ENCODE data around the gene ITGAE.
"Not testable (repeated sequence)": the region's sequence is repeated elsewhere in the genome, so short reads cannot be mapped to it uniquely, and the experiment has no call there.

Gene ITGAE

DNA sequence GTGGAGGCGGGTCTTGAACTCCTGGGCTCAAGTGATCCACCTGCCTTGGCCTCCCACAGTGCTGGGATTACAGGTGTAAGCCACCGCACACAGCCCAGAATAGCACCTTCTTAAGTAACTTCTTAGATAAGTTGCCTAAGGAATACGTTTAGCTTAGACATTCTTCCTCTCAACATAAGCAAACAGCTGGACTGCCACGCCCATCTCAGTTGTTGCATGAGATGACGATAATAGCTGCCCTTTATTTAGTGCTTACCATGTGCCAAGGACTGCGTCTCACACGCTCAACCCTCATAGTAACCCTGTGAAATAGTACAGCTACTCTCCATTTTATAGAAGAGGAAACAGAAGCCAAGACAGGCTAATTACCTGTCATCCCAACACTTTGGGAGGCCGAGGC, 65.5 kb downstream of the ITGAE start:
- Histone ChIP-seq H3K36me3 (ENCODE audit: control insufficient read depth in 1 of 2, insufficient read depth in 2 of 2, low read length in 2 of 2) (no peaks in the 10 kb centered on the region), H3K9me3 (ENCODE audit: control insufficient read depth in 1 of 2, low read length in 2 of 2) (no peaks in the 10 kb centered on the region), H3K9ac (ENCODE audit: low read depth in 1 of 2, low read length in 2 of 2) (no peak overlapping the region), H3K27ac (ENCODE audit: low read depth, low read length) (no peak overlapping the region), H3K4me3 (ENCODE audit: low read depth in 1 of 2, low read length in 2 of 2) (no peak overlapping the region), H3K27me3 (ENCODE audit: control insufficient read depth in 1 of 2, insufficient read depth in 2 of 2, low read length in 2 of 2) (no peaks in the 10 kb centered on the region), H3K4me1 (ENCODE audit: control insufficient read depth in 1 of 2, insufficient read depth in 2 of 2, low read length in 2 of 2) (peaks cover 16 to 20% of the 10 kb centered on the region in 2 donors)

DNA sequence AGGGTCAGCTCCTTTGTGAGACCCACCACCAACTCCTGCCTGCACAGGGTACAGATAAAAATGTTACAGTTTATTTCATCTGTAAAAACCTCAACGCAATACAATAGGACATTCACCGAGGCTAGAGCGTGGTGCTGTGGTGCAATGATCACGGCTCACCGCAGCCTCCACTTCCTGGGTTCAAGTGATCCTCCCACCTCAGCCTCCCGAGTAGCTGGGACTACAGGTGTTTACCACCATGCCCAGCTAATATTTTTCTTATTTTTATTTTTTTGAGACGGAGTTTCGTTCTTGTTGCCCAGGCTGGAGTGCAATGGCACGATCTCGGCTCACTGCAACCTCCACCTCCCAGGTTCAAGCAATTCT, 66.1 kb downstream of the ITGAE start:
- not testable (repeated sequence) for H3K4me3 ChIP-seq (ENCODE audit: low read depth in 1 of 2, low read length in 2 of 2); H3K36me3 ChIP-seq (ENCODE audit: control insufficient read depth in 1 of 2, insufficient read depth in 2 of 2, low read length in 2 of 2); H3K9ac ChIP-seq (ENCODE audit: low read depth in 1 of 2, low read length in 2 of 2); H3K9me3 ChIP-seq (ENCODE audit: control insufficient read depth in 1 of 2, low read length in 2 of 2); H3K27me3 ChIP-seq (ENCODE audit: control insufficient read depth in 1 of 2, insufficient read depth in 2 of 2, low read length in 2 of 2); H3K27ac ChIP-seq (ENCODE audit: low read depth, low read length)
- peaks cover 16 to 19% of the 10 kb centered on the region in 2 donors for H3K4me1 ChIP-seq (ENCODE audit: control insufficient read depth in 1 of 2, insufficient read depth in 2 of 2, low read length in 2 of 2)

DNA sequence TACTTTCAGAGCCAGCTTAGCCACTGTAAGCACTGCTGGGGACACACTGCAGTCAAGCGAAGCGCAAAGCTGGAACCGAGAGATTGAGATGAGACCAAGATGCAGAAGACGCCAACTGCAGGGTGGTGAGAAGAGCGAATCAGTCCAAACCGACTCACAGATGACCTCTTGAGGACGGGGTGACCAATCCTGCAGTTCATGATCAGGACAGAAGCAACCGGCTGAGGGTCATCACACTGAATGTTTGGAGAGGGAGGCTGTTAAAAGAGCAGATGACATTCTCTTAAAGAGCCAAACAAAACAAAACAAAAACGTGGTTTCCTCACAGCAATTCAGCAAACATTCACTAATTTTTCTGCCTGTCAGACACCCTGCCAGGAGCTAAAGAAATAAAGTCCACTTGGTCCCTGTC, 68.8 kb downstream of the ITGAE start:
- no peak overlapping the region for H3K4me3 ChIP-seq (ENCODE audit: low read depth in 1 of 2, low read length in 2 of 2)
- H3K27ac ChIP-seq (ENCODE audit: low read depth, low read length), result no peak overlapping the region
- H3K4me1 ChIP-seq (ENCODE audit: control insufficient read depth in 1 of 2, insufficient read depth in 2 of 2, low read length in 2 of 2), result no peaks in the 10 kb centered on the region
- H3K36me3 ChIP-seq (ENCODE audit: control insufficient read depth in 1 of 2, insufficient read depth in 2 of 2, low read length in 2 of 2), result no peaks in the 10 kb centered on the region
- H3K9ac ChIP-seq (ENCODE audit: low read depth in 1 of 2, low read length in 2 of 2), result no peak overlapping the region
- no peaks in the 10 kb centered on the region for H3K9me3 ChIP-seq (ENCODE audit: control insufficient read depth in 1 of 2, low read length in 2 of 2)
- no peaks in the 10 kb centered on the region for H3K27me3 ChIP-seq (ENCODE audit: control insufficient read depth in 1 of 2, insufficient read depth in 2 of 2, low read length in 2 of 2)

DNA sequence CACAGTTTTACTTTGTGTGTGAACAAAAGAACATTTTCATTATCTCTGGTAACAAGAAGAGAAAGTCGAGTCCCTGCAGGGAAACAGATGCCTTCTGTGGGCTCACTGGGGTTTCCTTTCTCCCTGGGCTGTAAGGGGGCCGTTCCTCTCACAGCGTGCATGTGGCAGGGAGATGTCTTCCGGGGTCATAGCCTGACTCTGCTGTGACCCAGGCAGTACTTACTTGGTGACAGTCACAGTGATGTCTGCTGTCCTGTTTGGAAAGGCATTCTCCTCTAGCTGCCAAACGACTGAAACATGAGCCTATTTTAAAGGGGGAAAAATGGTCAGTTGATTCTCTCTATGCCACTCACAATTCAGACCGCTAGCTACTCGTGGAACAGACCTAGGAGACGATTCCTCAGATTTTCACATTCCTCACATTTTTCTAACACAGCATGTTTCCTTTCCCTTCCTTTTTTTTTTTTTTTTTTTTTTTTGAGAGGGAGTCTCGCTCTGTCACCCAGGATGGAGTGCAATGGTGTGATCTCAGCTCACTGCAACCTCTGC, 70.0 kb downstream of the ITGAE start:
- no peaks in the 10 kb centered on the region for H3K27me3 ChIP-seq (ENCODE audit: control insufficient read depth in 1 of 2, insufficient read depth in 2 of 2, low read length in 2 of 2)
- H3K4me3 ChIP-seq (ENCODE audit: low read depth in 1 of 2, low read length in 2 of 2), result no peak overlapping the region
- no peak overlapping the region for H3K9ac ChIP-seq (ENCODE audit: low read depth in 1 of 2, low read length in 2 of 2)
- H3K4me1 ChIP-seq (ENCODE audit: control insufficient read depth in 1 of 2, insufficient read depth in 2 of 2, low read length in 2 of 2), result no peaks in the 10 kb centered on the region
- no peaks in the 10 kb centered on the region for H3K36me3 ChIP-seq (ENCODE audit: control insufficient read depth in 1 of 2, insufficient read depth in 2 of 2, low read length in 2 of 2)
- no peak overlapping the region for H3K27ac ChIP-seq (ENCODE audit: low read depth, low read length)
- no peaks in the 10 kb centered on the region for H3K9me3 ChIP-seq (ENCODE audit: control insufficient read depth in 1 of 2, low read length in 2 of 2)

DNA sequence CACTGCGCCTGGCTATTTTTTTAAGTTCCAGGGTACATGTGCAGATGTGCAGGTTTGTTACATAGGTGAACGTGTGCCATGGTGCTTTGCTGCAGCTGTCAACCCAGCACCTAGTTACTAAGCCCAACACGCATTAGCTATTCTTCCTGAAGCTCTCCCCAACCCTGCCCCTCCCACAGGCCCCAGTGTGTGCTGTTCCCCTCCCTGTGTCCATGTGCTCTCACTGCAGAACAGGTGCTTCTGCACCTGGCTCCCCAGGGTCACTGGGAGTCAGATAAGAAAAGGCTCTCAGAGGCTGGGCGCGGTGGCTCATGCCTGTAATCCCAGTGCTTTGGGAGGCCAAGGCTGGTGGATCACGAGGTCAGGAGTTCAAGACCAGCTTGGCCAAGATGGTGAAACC, 71.1 kb downstream of the ITGAE start:
- H3K4me3 ChIP-seq (ENCODE audit: low read depth in 1 of 2, low read length in 2 of 2), result no peak overlapping the region
- H3K4me1 ChIP-seq (ENCODE audit: control insufficient read depth in 1 of 2, insufficient read depth in 2 of 2, low read length in 2 of 2), result peaks cover 3 to 4% of the 10 kb centered on the region in 2 donors
- no peaks in the 10 kb centered on the region for H3K36me3 ChIP-seq (ENCODE audit: control insufficient read depth in 1 of 2, insufficient read depth in 2 of 2, low read length in 2 of 2)
- H3K27ac ChIP-seq (ENCODE audit: low read depth, low read length), result no peak overlapping the region
- no peaks in the 10 kb centered on the region for H3K9me3 ChIP-seq (ENCODE audit: control insufficient read depth in 1 of 2, low read length in 2 of 2)
- no peaks in the 10 kb centered on the region for H3K27me3 ChIP-seq (ENCODE audit: control insufficient read depth in 1 of 2, insufficient read depth in 2 of 2, low read length in 2 of 2)
- no peak overlapping the region for H3K9ac ChIP-seq (ENCODE audit: low read depth in 1 of 2, low read length in 2 of 2)

DNA sequence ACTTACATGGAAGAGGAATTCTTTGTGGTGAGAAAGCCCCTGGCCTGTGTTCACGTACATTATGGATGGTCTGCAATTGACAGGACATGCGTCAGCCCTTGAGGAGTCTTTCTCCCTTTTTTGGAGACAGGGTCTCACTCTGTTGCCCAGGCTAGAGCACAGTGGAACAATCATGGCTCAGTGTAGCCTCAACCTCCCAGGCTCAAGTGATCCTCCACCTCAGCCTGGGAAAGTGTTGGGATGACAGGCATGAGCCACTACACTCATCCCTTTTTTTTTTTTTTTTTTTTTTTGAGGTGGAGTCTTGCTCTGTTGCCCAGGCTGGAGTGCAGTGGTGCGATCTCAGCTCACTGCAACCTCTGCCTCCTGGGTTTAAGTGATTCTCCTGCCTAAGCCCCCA, 72.9 kb downstream of the ITGAE start:
- not testable (repeated sequence) for H3K9me3 ChIP-seq (ENCODE audit: control insufficient read depth in 1 of 2, low read length in 2 of 2); H3K27ac ChIP-seq (ENCODE audit: low read depth, low read length); H3K4me3 ChIP-seq (ENCODE audit: low read depth in 1 of 2, low read length in 2 of 2); H3K36me3 ChIP-seq (ENCODE audit: control insufficient read depth in 1 of 2, insufficient read depth in 2 of 2, low read length in 2 of 2); H3K27me3 ChIP-seq (ENCODE audit: control insufficient read depth in 1 of 2, insufficient read depth in 2 of 2, low read length in 2 of 2); H3K9ac ChIP-seq (ENCODE audit: low read depth in 1 of 2, low read length in 2 of 2)
- peaks cover 12 to 16% of the 10 kb centered on the region in 2 donors for H3K4me1 ChIP-seq (ENCODE audit: control insufficient read depth in 1 of 2, insufficient read depth in 2 of 2, low read length in 2 of 2)

DNA sequence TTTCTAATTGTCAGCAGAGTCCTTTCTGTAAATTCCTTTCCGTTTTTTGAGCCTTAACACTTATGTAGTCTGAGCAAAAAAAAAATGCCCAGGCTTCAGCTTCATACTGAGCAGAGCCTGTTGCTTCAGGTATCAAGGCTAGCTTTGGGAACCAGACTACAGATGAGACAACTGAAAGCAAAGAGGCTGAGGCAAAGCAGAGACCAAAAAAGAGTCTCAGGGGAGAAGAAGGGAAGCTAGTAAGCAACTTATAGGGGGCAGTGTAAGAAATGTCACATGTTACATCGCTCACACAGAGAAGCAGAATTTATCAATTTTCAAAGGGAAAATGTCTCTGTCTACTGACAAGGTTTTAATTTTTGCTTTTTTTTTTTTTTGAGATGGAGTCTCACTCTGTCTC, 73.9 kb downstream of the ITGAE start:
- H3K4me3 ChIP-seq (ENCODE audit: low read depth in 1 of 2, low read length in 2 of 2), result no peak overlapping the region
- no peaks in the 10 kb centered on the region for H3K9me3 ChIP-seq (ENCODE audit: control insufficient read depth in 1 of 2, low read length in 2 of 2)
- no peak overlapping the region for H3K9ac ChIP-seq (ENCODE audit: low read depth in 1 of 2, low read length in 2 of 2)
- no peaks in the 10 kb centered on the region for H3K36me3 ChIP-seq (ENCODE audit: control insufficient read depth in 1 of 2, insufficient read depth in 2 of 2, low read length in 2 of 2)
- H3K27me3 ChIP-seq (ENCODE audit: control insufficient read depth in 1 of 2, insufficient read depth in 2 of 2, low read length in 2 of 2), result no peaks in the 10 kb centered on the region
- H3K27ac ChIP-seq (ENCODE audit: low read depth, low read length), result no peak overlapping the region
- H3K4me1 ChIP-seq (ENCODE audit: control insufficient read depth in 1 of 2, insufficient read depth in 2 of 2, low read length in 2 of 2), result peaks cover 19 to 24% of the 10 kb centered on the region in 2 donors

DNA sequence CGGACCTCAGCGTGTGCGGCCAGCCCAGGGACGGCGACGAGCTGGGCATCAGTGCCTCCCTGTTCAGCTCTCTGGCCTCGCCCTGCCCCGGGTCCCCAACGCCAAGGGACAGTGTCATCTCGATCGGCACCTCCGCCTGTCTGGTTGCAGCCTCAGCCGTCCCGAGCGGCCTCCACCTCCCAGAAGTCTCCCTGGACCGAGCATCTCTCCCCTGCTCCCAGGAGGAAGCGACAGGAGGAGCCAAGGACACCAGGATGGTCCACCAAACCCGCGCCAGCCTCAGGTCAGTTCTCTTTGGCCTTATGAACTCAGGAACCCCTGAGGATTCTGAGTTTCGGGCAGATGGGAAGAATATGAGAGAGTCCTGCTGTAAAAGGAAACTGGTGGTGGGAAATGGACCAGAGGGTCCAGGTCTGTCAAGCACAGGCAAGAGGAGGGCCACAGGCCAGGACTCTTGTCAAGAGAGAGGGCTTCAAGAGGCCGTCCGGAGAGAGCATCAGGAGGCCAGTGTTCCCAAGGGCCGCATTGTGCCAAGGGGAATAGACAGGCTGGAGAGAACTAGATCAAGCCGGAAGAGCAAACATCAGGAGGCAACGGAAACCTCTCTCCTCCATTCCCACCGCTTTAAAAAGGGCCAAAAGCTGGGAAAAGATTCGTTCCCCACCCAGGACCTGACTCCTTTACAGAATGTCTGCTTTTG, 76.5 kb downstream of the ITGAE start:
- H3K9ac ChIP-seq (ENCODE audit: low read depth in 1 of 2, low read length in 2 of 2), result peak overlapping the region; percentile 85 to 91
- no peak overlapping the region for H3K27ac ChIP-seq (ENCODE audit: low read depth, low read length)
- H3K27me3 ChIP-seq (ENCODE audit: control insufficient read depth in 1 of 2, insufficient read depth in 2 of 2, low read length in 2 of 2), result no peaks in the 10 kb centered on the region
- H3K4me1 ChIP-seq (ENCODE audit: control insufficient read depth in 1 of 2, insufficient read depth in 2 of 2, low read length in 2 of 2), result peaks cover 29 to 35% of the 10 kb centered on the region in 2 donors
- peaks cover 0 to 4% of the 10 kb centered on the region in 2 donors for H3K36me3 ChIP-seq (ENCODE audit: control insufficient read depth in 1 of 2, insufficient read depth in 2 of 2, low read length in 2 of 2)
- H3K4me3 ChIP-seq (ENCODE audit: low read depth in 1 of 2, low read length in 2 of 2), result peak overlapping the region; percentile 95 to 96
- no peaks in the 10 kb centered on the region for H3K9me3 ChIP-seq (ENCODE audit: control insufficient read depth in 1 of 2, low read length in 2 of 2)

DNA sequence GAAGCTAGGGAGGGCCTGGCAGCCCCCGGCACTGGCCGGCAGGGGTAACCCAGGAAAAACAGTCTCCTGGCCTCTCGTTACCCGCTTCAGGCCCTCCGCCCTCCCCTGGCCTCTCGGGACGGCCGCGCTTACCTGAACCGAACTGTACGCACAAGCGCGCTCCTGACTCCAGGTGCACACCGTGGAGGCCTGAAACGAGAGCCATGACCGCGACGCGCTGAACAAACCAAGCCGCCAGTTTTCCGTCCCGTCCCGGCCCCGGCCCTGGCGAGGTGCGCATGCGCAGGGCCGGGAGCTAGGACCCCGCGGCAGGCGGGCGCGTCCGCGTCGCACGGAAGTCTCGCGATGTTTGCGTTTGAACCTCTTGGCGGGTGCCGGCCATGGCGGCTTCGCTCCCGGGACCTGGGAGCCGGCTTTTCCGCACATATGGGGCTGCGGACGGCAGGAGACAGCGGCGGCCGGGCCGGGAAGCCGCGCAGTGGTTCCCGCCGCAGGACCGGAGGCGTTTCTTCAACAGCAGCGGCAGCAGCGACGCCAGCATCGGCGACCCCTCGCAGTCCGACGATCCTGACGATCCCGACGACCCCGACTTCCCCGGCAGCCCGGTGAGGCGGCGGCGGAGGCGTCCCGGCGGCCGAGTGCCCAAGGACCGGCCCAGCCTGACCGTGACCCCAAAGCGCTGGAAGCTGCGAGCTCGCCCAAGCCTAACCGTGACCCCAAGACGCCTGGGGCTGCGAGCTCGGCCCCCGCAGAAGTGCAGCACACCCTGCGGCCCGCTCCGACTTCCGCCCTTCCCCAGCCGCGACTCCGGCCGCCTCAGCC, 77.2 kb downstream of the ITGAE start, which contains the start of gene HASPIN:
TSS of gene HASPIN (plus strand) at position 348 of the 822 bp plus-strand sequence. CDS start at position 381, 33 bp downstream.
- H3K9ac ChIP-seq (ENCODE audit: low read depth in 1 of 2, low read length in 2 of 2), result peak within 1 kb of the TSS; percentile 85 to 91
- peak within 1 kb of the TSS; percentile 95 to 96 for H3K4me3 ChIP-seq (ENCODE audit: low read depth in 1 of 2, low read length in 2 of 2)
- peaks cover under 1 to 4% of the 10 kb centered on the region in 2 donors for H3K36me3 ChIP-seq (ENCODE audit: control insufficient read depth in 1 of 2, insufficient read depth in 2 of 2, low read length in 2 of 2)
- peaks cover 32 to 35% of the 10 kb centered on the region in 2 donors for H3K4me1 ChIP-seq (ENCODE audit: control insufficient read depth in 1 of 2, insufficient read depth in 2 of 2, low read length in 2 of 2)
- no peaks in the 10 kb centered on the region for H3K9me3 ChIP-seq (ENCODE audit: control insufficient read depth in 1 of 2, low read length in 2 of 2)
- peak within 1 kb of the TSS; percentile 85 for H3K27ac ChIP-seq (ENCODE audit: low read depth, low read length)
- no peaks in the 10 kb centered on the region for H3K27me3 ChIP-seq (ENCODE audit: control insufficient read depth in 1 of 2, insufficient read depth in 2 of 2, low read length in 2 of 2)

DNA sequence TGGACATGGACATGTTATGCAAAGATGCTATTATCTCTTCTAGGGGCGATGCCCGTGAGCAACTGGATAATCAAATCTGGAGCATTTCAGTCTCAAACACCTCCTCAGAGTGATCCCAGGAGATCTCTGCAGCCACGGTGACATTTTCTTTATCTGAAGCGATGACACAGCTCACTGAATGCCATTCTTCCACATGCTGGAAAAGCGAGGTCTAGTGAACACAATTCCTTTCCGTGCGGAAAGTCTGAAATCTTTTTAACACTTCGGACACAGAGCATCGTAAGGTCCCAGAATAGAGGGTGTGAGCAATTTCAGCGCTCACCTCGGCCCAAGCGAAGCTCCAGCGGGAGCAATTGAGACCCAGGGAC, 77.8 kb downstream of the ITGAE start:
- Histone ChIP-seq H3K36me3 (ENCODE audit: control insufficient read depth in 1 of 2, insufficient read depth in 2 of 2, low read length in 2 of 2) (peaks cover 4 to 6% of the 10 kb centered on the region in 2 donors), H3K27ac (ENCODE audit: low read depth, low read length) (peak overlapping the region; percentile 85), H3K4me3 (ENCODE audit: low read depth in 1 of 2, low read length in 2 of 2) (peak overlapping the region; percentile 95 to 96), H3K27me3 (ENCODE audit: control insufficient read depth in 1 of 2, insufficient read depth in 2 of 2, low read length in 2 of 2) (no peaks in the 10 kb centered on the region), H3K9me3 (ENCODE audit: control insufficient read depth in 1 of 2, low read length in 2 of 2) (no peaks in the 10 kb centered on the region), H3K4me1 (ENCODE audit: control insufficient read depth in 1 of 2, insufficient read depth in 2 of 2, low read length in 2 of 2) (peaks cover 32 to 35% of the 10 kb centered on the region in 2 donors), H3K9ac (ENCODE audit: low read depth in 1 of 2, low read length in 2 of 2) (peak overlapping the region; percentile 85 to 91)
